ENCODE data around the gene PTPRC. TPM values are rescaled to one million over a fixed set of nuclear protein-coding genes. Genes with fewer than 3 reads are reported as not detected.

Gene PTPRC
- polyA plus RNA-seq, 1 donor (not counting 4 experiments of a cell fraction or from before 2014, with no cell fraction given) = not detected

- Histone ChIP-seq H3K4me1 (ENCODE audit: control insufficient read depth, extremely low read depth, insufficient read depth, low read length) (no peaks in the 10 kb centered on the region), H3K4me2 (ENCODE audit: control insufficient read depth, extremely low read depth, insufficient read depth, low read depth, low read length) (no peak overlapping the region), H3K4me3 (ENCODE audit: control insufficient read depth in 2 of 3, extremely low read depth in 1 of 3, insufficient read depth in 2 of 3, low read depth in 1 of 3, low read length in 3 of 3) (no peak overlapping the region), H3K9ac (ENCODE audit: control insufficient read depth, extremely low read depth, insufficient read depth, low read length) (no peak overlapping the region), H3K27me3 (ENCODE audit: control insufficient read depth, extremely low read depth, insufficient read depth, low read length) (no peaks in the 10 kb centered on the region), H3K79me2 (ENCODE audit: control insufficient read depth, insufficient read depth, low read length) (no peaks in the 10 kb centered on the region), H3K27ac (ENCODE audit: control insufficient read depth, insufficient read depth, low read length) (no peak overlapping the region), H3K36me3 (ENCODE audit: control insufficient read depth in 2 of 2, extremely low read depth in 1 of 2, insufficient read depth in 2 of 2, low read length in 2 of 2) (no peaks in the 10 kb centered on the region), H4K20me1 (ENCODE audit: control insufficient read depth, extremely low read depth, insufficient read depth, low read length) (no peaks in the 10 kb centered on the region), H3K9me1 (ENCODE audit: control insufficient read depth, extremely low read depth, insufficient read depth, low read length) (no peaks in the 10 kb centered on the region), H3K9me3 (ENCODE audit: control insufficient read depth, low read depth, low read length) (no peaks in the 10 kb centered on the region), H2AFZ (ENCODE audit: control insufficient read depth, low read length) (no peak overlapping the region)
- no peak for DNase-seq (ENCODE audit: low read depth, low spot score)
- FAIRE-seq = no peak
- dilution Hi-C loops (cut with MboI; ENCODE audit: extremely low pct_ligation_motif_present, low sequenced_read_pairs) = no loop called here
- TF ChIP-seq EZH2 (IDR thresholded peaks at IDR 0.05; ENCODE audit: low read length) = no peak
- TF ChIP-seq CTCF (optimal IDR thresholded peaks at IDR 0.05 in 1 of 3, IDR thresholded peaks at IDR 0.05 in 1 of 3, conservative IDR thresholded peaks at IDR 0.05 in 1 of 3; ENCODE audit: extremely low read depth in 1 of 3, insufficient read depth in 2 of 3, low read length in 3 of 3) = no peak
These were observed 75.4 kb downstream of the PTPRC start for GRCh38 chr1:198714271-198714670.

DNA sequence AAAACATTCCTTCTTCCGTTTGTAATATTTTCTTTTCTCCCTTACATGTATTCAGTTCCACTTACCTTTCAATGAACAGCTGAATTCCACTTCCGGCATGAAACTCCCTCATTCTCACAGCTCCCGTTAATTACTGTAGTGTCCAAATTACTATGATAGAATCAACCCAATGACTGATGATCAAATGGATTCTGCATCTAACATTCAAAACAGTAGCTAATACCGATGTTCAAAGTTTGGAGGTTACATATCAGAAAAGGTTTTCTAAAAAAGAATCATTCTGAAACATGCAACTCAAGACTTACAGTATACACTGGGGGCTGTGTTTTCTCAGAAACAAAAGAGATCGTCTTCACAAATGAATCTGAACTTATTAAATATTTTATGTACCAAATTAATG, 77.2 kb downstream of the PTPRC start:
- H3K36me3 ChIP-seq (ENCODE audit: control insufficient read depth in 2 of 2, extremely low read depth in 1 of 2, insufficient read depth in 2 of 2, low read length in 2 of 2) = no peaks in the 10 kb centered on the region
- no peak for FAIRE-seq
- no peaks in the 10 kb centered on the region for H3K9me3 ChIP-seq (ENCODE audit: control insufficient read depth, low read depth, low read length)
- H3K27me3 ChIP-seq (ENCODE audit: control insufficient read depth, extremely low read depth, insufficient read depth, low read length) = no peaks in the 10 kb centered on the region
- no peaks in the 10 kb centered on the region for H3K4me1 ChIP-seq (ENCODE audit: control insufficient read depth, extremely low read depth, insufficient read depth, low read length)
- TF ChIP-seq EZH2 (IDR thresholded peaks at IDR 0.05; ENCODE audit: low read length) (no peak), CTCF (optimal IDR thresholded peaks at IDR 0.05 in 1 of 3, IDR thresholded peaks at IDR 0.05 in 1 of 3, conservative IDR thresholded peaks at IDR 0.05 in 1 of 3; ENCODE audit: extremely low read depth in 1 of 3, insufficient read depth in 2 of 3, low read length in 3 of 3) (no peak)
- no peak overlapping the region for H3K9ac ChIP-seq (ENCODE audit: control insufficient read depth, extremely low read depth, insufficient read depth, low read length)
- H4K20me1 ChIP-seq (ENCODE audit: control insufficient read depth, extremely low read depth, insufficient read depth, low read length) = no peaks in the 10 kb centered on the region
- H3K4me3 ChIP-seq (ENCODE audit: control insufficient read depth in 2 of 3, extremely low read depth in 1 of 3, insufficient read depth in 2 of 3, low read depth in 1 of 3, low read length in 3 of 3) = no peak overlapping the region
- no peaks in the 10 kb centered on the region for H3K79me2 ChIP-seq (ENCODE audit: control insufficient read depth, insufficient read depth, low read length)
- no peak overlapping the region for H2AFZ ChIP-seq (ENCODE audit: control insufficient read depth, low read length)
- no peak overlapping the region for H3K4me2 ChIP-seq (ENCODE audit: control insufficient read depth, extremely low read depth, insufficient read depth, low read depth, low read length)
- no peak for DNase-seq (ENCODE audit: low read depth, low spot score)
- no peak overlapping the region for H3K27ac ChIP-seq (ENCODE audit: control insufficient read depth, insufficient read depth, low read length)
- dilution Hi-C loops (cut with MboI; ENCODE audit: extremely low pct_ligation_motif_present, low sequenced_read_pairs) = no loop called here
- H3K9me1 ChIP-seq (ENCODE audit: control insufficient read depth, extremely low read depth, insufficient read depth, low read length) = no peaks in the 10 kb centered on the region

Measured in keratinocyte (primary cell).